ENCODE data around the gene SOX6.
A peak's percentile ranks its signal among the peaks of the same experiment; 100 is the strongest.

GRCh38 chr11:16299884-16300782 lies 56.2 kb downstream of the SOX6 start:
- TF ChIP-seq TAF1 (IDR thresholded peaks at IDR 0.05; ENCODE audit: low read depth) = no peak
- TF ChIP-seq CTCF (IDR thresholded peaks at IDR 0.05; ENCODE audit: poor library complexity, severe bottlenecking) = no peak
- no peak for TF ChIP-seq RAD21 (conservative IDR thresholded peaks at IDR 0.05)
- TF ChIP-seq EZH2 (IDR thresholded peaks at IDR 0.05; ENCODE audit: borderline replicate concordance, insufficient read depth, low read length, poor library complexity, severe bottlenecking) = no peak
- TF ChIP-seq POLR2AphosphoS5 (IDR thresholded peaks at IDR 0.05) = peak; percentile 88
- TF ChIP-seq REST (IDR thresholded peaks at IDR 0.05; ENCODE audit: borderline replicate concordance) = peak; percentile 87
- TF ChIP-seq SMC3 (conservative IDR thresholded peaks at IDR 0.05; ENCODE audit: poor library complexity) = peak; percentile 18
